Peyer's patch (tissue), 4 donors: ENCODE results near the gene PXK. TPM values are rescaled to one million over a fixed set of nuclear protein-coding genes. Genes with fewer than 3 reads are reported as not detected.
A peak's percentile ranks its signal among the peaks of the same experiment; 100 is the strongest.
"Not testable (repeated sequence)": the region's sequence is repeated elsewhere in the genome, so short reads cannot be mapped to it uniquely, and the experiment has no call there.

Experiments used
- DNase-seq, 3 donors: peaks; one replicate each; pipeline ENCODE4 v3.0.0-alpha.2; 2017 to 2019
- H3K27ac ChIP-seq, 4 donors: fragments of 200-600 bp; sonication (generic); one replicate each; pipeline ENCODE4 v1.5.1; 2016 to 2019
- H3K27me3 ChIP-seq, 2 donors: fragments of 200-600 bp; sonication (generic); one replicate each; pipeline ENCODE4 v1.5.1; 2019
- H3K36me3 ChIP-seq, 3 donors: fragments of 200-600 bp; sonication (generic); one replicate each; pipeline ENCODE4 v1.5.1; 2016 to 2019
- H3K4me1 ChIP-seq, 4 donors: fragments of 200-600 bp; sonication (generic); one replicate each; pipeline ENCODE4 v1.5.1; 2016 to 2019
- H3K4me3 ChIP-seq, 4 donors: fragments of 200-600 bp; sonication (generic); 1 replicate in 3 of 4; 2 replicates in 1 of 4; pipeline ENCODE4 v1.5.1; 2016 to 2019; ENCODE audit warnings: mild to moderate bottlenecking in 1 of 4
- H3K9me3 ChIP-seq, 4 donors: fragments of 200-600 bp; sonication (generic); one replicate each; pipeline ENCODE4 v1.5.1; 2016 to 2019; ENCODE audit warnings: mild to moderate bottlenecking in 1 of 4
- CTCF ChIP-seq, 6 experiments: fragments of 450-650 bp in 4 of 6; fragments of 200-600 bp in 2 of 6; sonication (generic) in 1 of 6; IDR thresholded peaks; one replicate each; pipeline ENCODE4 v1.5.1; 2017 to 2019; ENCODE audit warnings: antibody characterized with exemption in 6 of 6, mild to moderate bottlenecking in 3 of 6, moderate library complexity in 1 of 6
- POLR2A ChIP-seq, 2 donors: fragments of 450-650 bp; IDR thresholded peaks; one replicate each; pipeline ENCODE4 v1.5.1; 2017; ENCODE audit warnings: antibody characterized with exemption in 2 of 2, mild to moderate bottlenecking in 2 of 2, moderate library complexity in 2 of 2
- total RNA-seq, 4 donors: library from RNA; depleted of rRNA; stranded (reverse); fragments of >200 nt; gene quantifications; one replicate each; pipeline ENCODE4 v1.1.0, GENCODE V29; 2016

The PXK gene
- 10 to 100 TPM; 15.3 to 73.4 (median 28.4) TPM for total RNA-seq

- Histone ChIP-seq H3K9me3 (no peaks in the 10 kb centered on the region), H3K4me1 (peaks cover 0 to 25% (median 6%) of the 10 kb centered on the region in 4 donors), H3K36me3 (no peaks in the 10 kb centered on the region), H3K27me3 (no peaks in the 10 kb centered on the region), H3K27ac (peak within 1 kb of the TSS; percentile 62 to 89 (median 68)), H3K4me3 (peak within 1 kb of the TSS; percentile 79 to 98 (median 90))
- TF ChIP-seq CTCF (IDR thresholded peaks at IDR 0.05) (peak in 3 of 6 experiments; percentile 17 to 41 (median 17)), POLR2A (IDR thresholded peaks at IDR 0.05) (peak in 1 of 2 donors; percentile 10)
- peak; percentile 82 to 92 (median 88) for DNase-seq
Observed at GRCh38 chr3:58332575-58333188, at the start of gene PXK. PXK (plus strand) TSS chr3:58332892; CDS start chr3:58332989, 97 bp downstream.

GRCh38 chr3:58285334-58285733 lies 47.4 kb upstream of the PXK start:
- no peak for TF ChIP-seq POLR2A (IDR thresholded peaks at IDR 0.05)
- TF ChIP-seq CTCF (IDR thresholded peaks at IDR 0.05) = no peak
- Histone ChIP-seq H3K9me3 (no peaks in the 10 kb centered on the region), H3K27me3 (no peaks in the 10 kb centered on the region), H3K4me1 (no peaks in the 10 kb centered on the region), H3K4me3 (no peak overlapping the region), H3K36me3 (peaks cover 0 to 67% (median 0%) of the 10 kb centered on the region in 3 donors), H3K27ac (no peak overlapping the region)
- no peak for DNase-seq

GRCh38 chr3:58287354-58287753 lies 45.3 kb upstream of the PXK start:
- Histone ChIP-seq H3K9me3 (no peaks in the 10 kb centered on the region), H3K36me3 (peaks cover 0 to 51% (median 0%) of the 10 kb centered on the region in 3 donors), H3K4me1 (no peaks in the 10 kb centered on the region), H3K27ac (no peak overlapping the region), H3K4me3 (no peak overlapping the region), H3K27me3 (no peaks in the 10 kb centered on the region)
- DNase-seq = no peak
- no peak for TF ChIP-seq POLR2A (IDR thresholded peaks at IDR 0.05)
- no peak for TF ChIP-seq CTCF (IDR thresholded peaks at IDR 0.05)

- no peak for DNase-seq
- Histone ChIP-seq H3K36me3 (peaks cover 0 to 44% (median 0%) of the 10 kb centered on the region in 3 donors), H3K9me3 (no peaks in the 10 kb centered on the region), H3K4me1 (no peaks in the 10 kb centered on the region), H3K27me3 (no peaks in the 10 kb centered on the region), H3K27ac (no peak overlapping the region), H3K4me3 (no peak overlapping the region)
- TF ChIP-seq POLR2A (IDR thresholded peaks at IDR 0.05) = no peak
- no peak for TF ChIP-seq CTCF (IDR thresholded peaks at IDR 0.05)
Observed at GRCh38 chr3:58288011-58288728, 44.5 kb upstream of the PXK start.

GRCh38 chr3:58288964-58289613 lies 43.6 kb upstream of the PXK start:
- H3K4me3 ChIP-seq, H3K4me1 ChIP-seq, H3K27me3 ChIP-seq, H3K9me3 ChIP-seq, DNase-seq, H3K27ac ChIP-seq: not testable (repeated sequence)
- H3K36me3 ChIP-seq = peaks cover 0 to 35% (median 0%) of the 10 kb centered on the region in 3 donors

GRCh38 chr3:58290446-58290845 lies 42.2 kb upstream of the PXK start:
- H3K36me3 ChIP-seq = peaks cover 0 to 23% (median 0%) of the 10 kb centered on the region in 3 donors
- not testable (repeated sequence) for DNase-seq, H3K9me3 ChIP-seq, H3K4me1 ChIP-seq, H3K27me3 ChIP-seq, H3K4me3 ChIP-seq, H3K27ac ChIP-seq
